Hepatocyte (in vitro differentiated cells): ENCODE data around the gene DAB1. TPM values are rescaled to one million over a fixed set of nuclear protein-coding genes. Genes with fewer than 3 reads are reported as not detected.

Experiments
- DNase-seq: peaks from one replicate; pipeline ENCODE4 v3.0.0-alpha.2; 2016; ENCODE audit warnings: low spot score
- H2AFZ ChIP-seq: fragments of 200-600 bp; sonication (generic); 2 replicates; pipeline ENCODE4 v1.6.0; 2016; ENCODE audit warnings: antibody characterized with exemption, mild to moderate bottlenecking
- H3K27ac ChIP-seq: fragments of 200-600 bp; sonication (generic); 2 replicates; pipeline ENCODE4 v1.5.1; 2016; ENCODE audit warnings: mild to moderate bottlenecking
- H3K27me3 ChIP-seq: fragments of 200-600 bp; sonication (generic); 2 replicates; pipeline ENCODE4 v1.6.1; 2016
- H3K36me3 ChIP-seq: fragments of 200-600 bp; sonication (generic); replicated peaks from 2 replicates; pipeline ENCODE4 v1.5.1; 2016; ENCODE audit warnings: low read depth; ENCODE audit not compliant: insufficient read depth
- H3K4me1 ChIP-seq: fragments of 200-600 bp; sonication (generic); 2 replicates; pipeline ENCODE4 v1.5.1; 2016; ENCODE audit warnings: mild to moderate bottlenecking, moderate library complexity; ENCODE audit not compliant: insufficient read depth
- H3K4me2 ChIP-seq: fragments of 200-600 bp; sonication (generic); 2 replicates; pipeline ENCODE4 v1.6.0; 2016
- H3K4me3 ChIP-seq: fragments of 200-600 bp; sonication (generic); 2 replicates; pipeline ENCODE4 v1.5.1; 2016; ENCODE audit warnings: mild to moderate bottlenecking
- H3K79me2 ChIP-seq: fragments of 200-600 bp; sonication (generic); 2 replicates; pipeline ENCODE4 v1.6.0; 2017; ENCODE audit warnings: mild to moderate bottlenecking
- H3K9me2 ChIP-seq: fragments of 200-600 bp; sonication (generic); replicated peaks from 2 replicates; pipeline ENCODE4 v1.6.0; 2017; ENCODE audit warnings: mild to moderate bottlenecking; ENCODE audit not compliant: insufficient read depth
- H3K9me3 ChIP-seq: fragments of 200-600 bp; sonication (generic); 2 replicates; pipeline ENCODE4 v1.5.1; 2016; ENCODE audit warnings: low read depth, mild to moderate bottlenecking
- H4K20me1 ChIP-seq: fragments of 200-600 bp; sonication (generic); 2 replicates; pipeline ENCODE4 v1.6.0; 2016; ENCODE audit warnings: mild to moderate bottlenecking; ENCODE audit not compliant: insufficient read depth, poor library complexity, severe bottlenecking
- EZH2 ChIP-seq: fragments of 200-600 bp; sonication (generic); IDR thresholded peaks from 2 replicates; pipeline ENCODE4 v1.6.1; 2016; ENCODE audit warnings: antibody characterized with exemption, mild to moderate bottlenecking, borderline replicate concordance
- EZH2phosphoT487 ChIP-seq: fragments of 200-600 bp; sonication (generic); IDR thresholded peaks from one replicate; pipeline ENCODE4 v1.6.1; 2018; ENCODE audit warnings: antibody characterized with exemption, mild to moderate bottlenecking, low read depth, moderate library complexity; ENCODE audit not compliant: unreplicated experiment, severe bottlenecking
- WGBS: methylation state at CpG from one replicate; pipeline ENCODE4 v1.1.6; 2016; ENCODE audit warnings: low lambda C conversion rate; ENCODE audit errors: missing lambda C conversion rate; 5-methylcytosine and 5-hydroxymethylcytosine counted together
- polyA plus RNA-seq: library from polyadenylated mRNA; unstranded; fragments of >200 nt; fragmentation: Nextera tagmentation; extraction: Ambion mirVana; gene quantifications from 2 replicates; pipeline ENCODE4 v1.2.1, GENCODE V29; 2016
- total RNA-seq: library from RNA; depleted of rRNA; stranded (reverse); fragments of >200 nt; gene quantifications from 2 replicates; pipeline ENCODE4 v1.2.3, GENCODE V29; 2014
- TF ChIP-seq, protein P1 (sequence below): fragments of 200-600 bp; sonication (generic); IDR thresholded peaks from 2 replicates; pipeline ENCODE4 v1.5.1; 2016; ENCODE audit warnings: antibody characterized with exemption, mild to moderate bottlenecking; ENCODE audit not compliant: poor library complexity

The DAB1 gene
- total and polyA plus RNA-seq, 2 experiments from 2014 or later, result 19.5 to 37.6 TPM

DNA sequence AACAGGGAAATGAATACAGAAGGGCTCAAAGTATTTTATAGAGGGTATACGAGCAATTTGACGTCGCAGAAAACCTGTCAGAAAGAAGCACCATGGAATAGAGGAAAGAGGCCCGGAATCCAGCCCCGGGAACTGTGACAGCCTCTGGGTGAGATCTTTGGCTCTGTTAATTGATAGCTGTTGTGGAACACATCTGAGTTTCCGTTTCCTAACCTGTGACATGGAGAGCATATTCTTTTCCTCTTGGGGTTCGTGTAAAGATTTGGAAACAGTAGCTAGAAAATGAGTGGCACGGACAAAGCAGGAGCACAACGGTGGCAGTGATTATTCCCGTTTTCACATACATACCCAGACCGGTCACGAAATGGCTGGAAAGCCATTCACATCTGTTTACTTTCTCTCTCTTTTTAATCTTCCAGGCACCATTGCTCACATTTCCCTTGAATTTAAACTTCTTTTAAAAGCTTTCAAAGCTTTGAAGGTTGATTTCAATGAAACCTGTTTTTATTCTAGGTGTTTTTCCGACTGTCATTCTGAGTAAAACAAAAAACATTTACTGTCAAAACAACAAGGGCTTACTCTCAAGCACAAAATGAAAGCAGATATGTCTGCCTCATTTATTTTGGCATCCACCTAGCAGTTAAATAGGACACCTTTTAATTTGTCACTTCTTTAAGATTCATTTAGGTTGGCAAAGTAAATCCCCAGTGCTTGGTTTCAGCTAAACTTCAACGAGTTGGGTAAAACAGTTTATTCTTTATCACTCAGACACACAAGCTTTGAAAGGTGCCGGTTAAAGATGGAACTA is 431.3 kb downstream of the DAB1 start:
- no peaks in the 10 kb centered on the region for H3K4me1 ChIP-seq
- 76% methylated on average over 15 of the region's 15 CpGs for WGBS
- no peak overlapping the region for H3K4me2 ChIP-seq
- DNase-seq, result no peak
- H3K4me3 ChIP-seq, result no peak overlapping the region
- TF ChIP-seq, protein P1, sequence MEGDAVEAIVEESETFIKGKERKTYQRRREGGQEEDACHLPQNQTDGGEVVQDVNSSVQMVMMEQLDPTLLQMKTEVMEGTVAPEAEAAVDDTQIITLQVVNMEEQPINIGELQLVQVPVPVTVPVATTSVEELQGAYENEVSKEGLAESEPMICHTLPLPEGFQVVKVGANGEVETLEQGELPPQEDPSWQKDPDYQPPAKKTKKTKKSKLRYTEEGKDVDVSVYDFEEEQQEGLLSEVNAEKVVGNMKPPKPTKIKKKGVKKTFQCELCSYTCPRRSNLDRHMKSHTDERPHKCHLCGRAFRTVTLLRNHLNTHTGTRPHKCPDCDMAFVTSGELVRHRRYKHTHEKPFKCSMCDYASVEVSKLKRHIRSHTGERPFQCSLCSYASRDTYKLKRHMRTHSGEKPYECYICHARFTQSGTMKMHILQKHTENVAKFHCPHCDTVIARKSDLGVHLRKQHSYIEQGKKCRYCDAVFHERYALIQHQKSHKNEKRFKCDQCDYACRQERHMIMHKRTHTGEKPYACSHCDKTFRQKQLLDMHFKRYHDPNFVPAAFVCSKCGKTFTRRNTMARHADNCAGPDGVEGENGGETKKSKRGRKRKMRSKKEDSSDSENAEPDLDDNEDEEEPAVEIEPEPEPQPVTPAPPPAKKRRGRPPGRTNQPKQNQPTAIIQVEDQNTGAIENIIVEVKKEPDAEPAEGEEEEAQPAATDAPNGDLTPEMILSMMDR, result no peak
- TF ChIP-seq EZH2, result no peak
- no peak for TF ChIP-seq EZH2phosphoT487
- no peaks in the 10 kb centered on the region for H3K79me2 ChIP-seq
- no peaks in the 10 kb centered on the region for H3K9me3 ChIP-seq
- no peaks in the 10 kb centered on the region for H4K20me1 ChIP-seq
- no peak overlapping the region for H3K27ac ChIP-seq
- H3K27me3 ChIP-seq, result no peaks in the 10 kb centered on the region
- no peaks in the 10 kb centered on the region for H3K36me3 ChIP-seq
- no peak overlapping the region for H2AFZ ChIP-seq
- no peaks in the 10 kb centered on the region for H3K9me2 ChIP-seq

- no peak for DNase-seq
- Histone ChIP-seq H4K20me1 (no peaks in the 10 kb centered on the region), H3K79me2 (no peaks in the 10 kb centered on the region), H3K9me3 (no peaks in the 10 kb centered on the region), H3K9me2 (no peaks in the 10 kb centered on the region), H3K4me1 (no peaks in the 10 kb centered on the region), H3K36me3 (no peaks in the 10 kb centered on the region), H3K4me2 (no peak overlapping the region), H3K4me3 (no peak overlapping the region), H2AFZ (no peak overlapping the region), H3K27me3 (no peaks in the 10 kb centered on the region), H3K27ac (no peak overlapping the region)
- WGBS, result 79% methylated on average over 3 of the region's 3 CpGs
- TF ChIP-seq EZH2phosphoT487, result no peak
- TF ChIP-seq, protein P1, result no peak
- no peak for TF ChIP-seq EZH2
Observed at GRCh38 chr1:56991576-56991975, 432.3 kb downstream of the DAB1 start.

DNA sequence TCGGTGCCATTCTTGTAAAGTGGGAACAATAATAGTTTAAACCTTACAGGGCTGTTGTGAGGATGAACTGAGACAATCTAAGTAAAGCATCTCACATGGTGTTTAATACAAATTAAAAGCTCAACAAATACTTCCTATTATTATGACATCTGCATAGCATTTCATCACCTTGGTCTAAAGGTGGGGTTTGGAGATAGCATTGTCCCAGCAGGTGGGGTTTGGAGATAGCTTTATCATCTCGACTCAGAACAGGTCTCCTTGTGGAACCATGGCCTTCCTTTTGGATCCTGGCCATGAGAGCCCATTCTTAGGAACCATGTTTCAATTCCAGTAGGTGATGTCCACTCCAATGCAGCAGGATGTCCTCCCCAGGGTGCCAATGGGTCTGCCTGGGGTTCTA is 437.5 kb downstream of the DAB1 start:
- no peaks in the 10 kb centered on the region for H3K4me1 ChIP-seq
- H3K27ac ChIP-seq, result no peak overlapping the region
- no peaks in the 10 kb centered on the region for H3K9me2 ChIP-seq
- H3K4me2 ChIP-seq, result no peak overlapping the region
- no peak overlapping the region for H3K4me3 ChIP-seq
- no peaks in the 10 kb centered on the region for H3K36me3 ChIP-seq
- no peaks in the 10 kb centered on the region for H4K20me1 ChIP-seq
- no peak overlapping the region for H2AFZ ChIP-seq
- DNase-seq, result no peak
- no peaks in the 10 kb centered on the region for H3K27me3 ChIP-seq
- H3K79me2 ChIP-seq, result no peaks in the 10 kb centered on the region
- TF ChIP-seq, protein P1, result no peak
- WGBS, result 51% methylated on average over 2 of the region's 2 CpGs
- no peaks in the 10 kb centered on the region for H3K9me3 ChIP-seq
